GOT3 (cell line): ENCODE results near the gene SERPINA1.

Experiments used
- DNase-seq: peaks from one replicate; lab custom pipeline; 2025; ENCODE audit warnings: mixed read lengths; lab: John Stamatoyannopoulos, UW

Gene SERPINA1

GRCh38 chr14:94397289-94398181, 9.1 kb upstream of the SERPINA1 start:
- DNase-seq: no peak

GRCh38 chr14:94396628-94397225, 8.3 kb upstream of the SERPINA1 start:
- no peak for DNase-seq

GRCh38 chr14:94395888-94396574, 7.6 kb upstream of the SERPINA1 start:
- no peak for DNase-seq

- DNase-seq: no peak
These were observed 7.0 kb upstream of the SERPINA1 start for GRCh38 chr14:94395282-94395887.

GRCh38 chr14:94394581-94395207, 6.3 kb upstream of the SERPINA1 start:
- no peak for DNase-seq

- DNase-seq: no peak
These were observed 5.7 kb upstream of the SERPINA1 start for GRCh38 chr14:94394025-94394493.

GRCh38 chr14:94393474-94393873, 5.1 kb upstream of the SERPINA1 start:
- DNase-seq: no peak

GRCh38 chr14:94392510-94392935, 4.1 kb upstream of the SERPINA1 start:
- no peak for DNase-seq

GRCh38 chr14:94391281-94391975, 3.0 kb upstream of the SERPINA1 start:
- no peak for DNase-seq

GRCh38 chr14:94390372-94391086, 2.1 kb upstream of the SERPINA1 start:
- no peak for DNase-seq

GRCh38 chr14:94389731-94390371, 1.4 kb upstream of the SERPINA1 start:
- DNase-seq: no peak

- DNase-seq: no peak
These were observed 685 bp upstream of the SERPINA1 start for GRCh38 chr14:94389104-94389469.

- DNase-seq: no peak
These were observed 397 bp downstream of the SERPINA1 start for GRCh38 chr14:94388027-94388383.

- no peak for DNase-seq
These were observed 1.1 kb downstream of the SERPINA1 start for GRCh38 chr14:94387051-94388026.

- no peak for DNase-seq
These were observed 2.0 kb downstream of the SERPINA1 start for GRCh38 chr14:94386085-94387031.

- no peak for DNase-seq
These were observed 2.8 kb downstream of the SERPINA1 start for GRCh38 chr14:94385553-94386057.

GRCh38 chr14:94384342-94384741, 4.1 kb downstream of the SERPINA1 start:
- no peak for DNase-seq

GRCh38 chr14:94383777-94384176, 4.6 kb downstream of the SERPINA1 start:
- no peak for DNase-seq
